Fibroblast of skin of abdomen (primary cell): Measurements from ENCODE around the gene RAD23B. TPM values are rescaled to one million over a fixed set of nuclear protein-coding genes. Genes with fewer than 3 reads are reported as not detected.
A peak's percentile ranks its signal among the peaks of the same experiment; 100 is the strongest.
"Not testable (repeated sequence)": the region's sequence is repeated elsewhere in the genome, so short reads cannot be mapped to it uniquely, and the experiment has no call there.

Experiments used
- DNase-seq: peaks from one replicate; pipeline ENCODE4 v3.0.0-alpha.2; 2013
- polyA plus RNA-seq, 2 experiments: library from polyadenylated mRNA; unstranded; fragments of 120-200 nt; gene quantifications; one replicate each; pipeline ENCODE4 v1.2.1, GENCODE V29; 2013; ENCODE audit not compliant: insufficient read length in 2 of 2

RAD23B gene
- 170 TPM for polyA plus RNA-seq (2013, experiment 1 of 2; ENCODE audit: insufficient read length)
- polyA plus RNA-seq (2013, experiment 2 of 2; ENCODE audit: insufficient read length), result 168 TPM

DNA sequence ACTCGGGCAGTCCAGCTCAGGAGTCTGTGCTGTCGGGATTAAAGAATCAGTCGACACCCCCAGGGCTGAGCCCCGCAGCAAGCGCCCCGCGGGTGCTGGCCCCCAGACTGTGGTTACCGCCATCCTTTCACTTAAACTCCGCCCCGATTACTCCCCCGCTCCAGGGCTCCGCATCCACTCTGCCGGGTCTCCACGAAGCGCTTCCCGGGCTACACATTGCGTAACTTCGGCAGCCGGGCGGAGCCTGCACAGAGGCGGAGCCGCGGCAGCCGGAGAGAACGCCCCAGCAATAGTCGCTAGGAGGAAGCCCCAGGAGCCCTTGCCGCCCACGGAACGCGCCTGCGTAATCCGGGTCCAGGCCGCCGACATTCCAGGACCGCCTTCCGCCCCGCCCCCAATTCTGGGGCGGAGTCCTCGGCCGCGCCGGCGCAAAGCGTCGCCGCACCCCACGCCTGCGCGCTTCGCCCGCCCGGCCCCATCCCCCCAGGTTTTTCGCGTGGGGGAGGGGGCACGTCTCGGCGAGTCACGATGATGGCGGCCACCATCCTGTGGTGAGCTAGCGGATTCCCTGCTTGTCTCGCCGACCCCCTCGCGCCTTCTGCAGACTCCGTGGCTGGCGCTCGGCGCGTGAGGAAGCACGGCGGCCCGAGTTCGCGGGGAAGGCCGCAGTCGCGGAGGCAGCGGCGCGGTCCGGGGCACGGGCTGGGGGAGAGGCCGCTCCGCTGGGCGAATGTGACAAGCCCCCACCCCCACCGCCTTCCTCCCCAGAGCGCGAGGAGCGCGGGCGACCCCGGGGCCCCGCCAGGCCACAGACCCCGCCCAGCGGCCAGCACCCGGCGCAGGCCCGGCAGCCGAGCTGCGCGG is at the start of gene RAD23B:
Gene RAD23B (plus strand): TSS at position 521 of the 864 bp plus-strand sequence. CDS start 351 bp downstream, outside the sequence.
- DNase-seq, result peak; percentile 99

DNA sequence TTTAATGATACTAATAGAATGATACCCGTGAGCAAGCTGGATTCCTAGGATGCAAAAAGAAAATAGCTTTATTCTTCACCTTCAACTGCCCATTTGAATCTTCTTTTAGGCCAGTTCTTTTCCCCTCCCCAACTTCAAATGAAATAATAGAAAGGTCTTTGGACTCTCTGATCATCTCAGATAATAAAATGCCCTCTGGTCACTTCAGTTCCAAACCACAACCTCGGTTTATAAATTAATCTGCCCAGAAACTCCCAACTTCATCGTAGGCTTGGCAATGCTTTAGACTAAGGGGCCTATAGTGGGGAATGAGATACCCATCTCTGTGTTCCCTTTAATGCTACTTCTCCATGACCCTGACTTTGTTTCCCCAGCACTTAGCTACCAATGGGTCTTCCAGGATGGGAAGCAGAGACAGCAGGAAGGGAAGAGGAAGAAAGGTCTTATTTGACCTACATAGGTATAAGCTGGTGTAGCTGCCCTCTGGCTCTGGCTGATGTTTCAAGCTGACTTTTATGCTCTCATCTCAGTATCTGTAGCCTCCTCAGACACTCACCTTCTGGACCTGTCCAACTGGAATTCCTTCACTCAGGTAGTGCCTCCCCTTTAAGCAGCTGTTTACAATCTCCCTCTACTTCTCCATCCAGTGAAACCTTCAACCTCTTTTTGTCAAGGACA is 47.2 kb upstream of the RAD23B start:
- no peak for DNase-seq

GRCh38 chr9:107237873-107238272 is 45.2 kb upstream of the RAD23B start:
- DNase-seq, result no peak

- DNase-seq, result peak; percentile 47
Observed at GRCh38 chr9:107239474-107239873, 43.6 kb upstream of the RAD23B start.

- no peak for DNase-seq
Observed at GRCh38 chr9:107240260-107240659, 42.8 kb upstream of the RAD23B start.

DNA sequence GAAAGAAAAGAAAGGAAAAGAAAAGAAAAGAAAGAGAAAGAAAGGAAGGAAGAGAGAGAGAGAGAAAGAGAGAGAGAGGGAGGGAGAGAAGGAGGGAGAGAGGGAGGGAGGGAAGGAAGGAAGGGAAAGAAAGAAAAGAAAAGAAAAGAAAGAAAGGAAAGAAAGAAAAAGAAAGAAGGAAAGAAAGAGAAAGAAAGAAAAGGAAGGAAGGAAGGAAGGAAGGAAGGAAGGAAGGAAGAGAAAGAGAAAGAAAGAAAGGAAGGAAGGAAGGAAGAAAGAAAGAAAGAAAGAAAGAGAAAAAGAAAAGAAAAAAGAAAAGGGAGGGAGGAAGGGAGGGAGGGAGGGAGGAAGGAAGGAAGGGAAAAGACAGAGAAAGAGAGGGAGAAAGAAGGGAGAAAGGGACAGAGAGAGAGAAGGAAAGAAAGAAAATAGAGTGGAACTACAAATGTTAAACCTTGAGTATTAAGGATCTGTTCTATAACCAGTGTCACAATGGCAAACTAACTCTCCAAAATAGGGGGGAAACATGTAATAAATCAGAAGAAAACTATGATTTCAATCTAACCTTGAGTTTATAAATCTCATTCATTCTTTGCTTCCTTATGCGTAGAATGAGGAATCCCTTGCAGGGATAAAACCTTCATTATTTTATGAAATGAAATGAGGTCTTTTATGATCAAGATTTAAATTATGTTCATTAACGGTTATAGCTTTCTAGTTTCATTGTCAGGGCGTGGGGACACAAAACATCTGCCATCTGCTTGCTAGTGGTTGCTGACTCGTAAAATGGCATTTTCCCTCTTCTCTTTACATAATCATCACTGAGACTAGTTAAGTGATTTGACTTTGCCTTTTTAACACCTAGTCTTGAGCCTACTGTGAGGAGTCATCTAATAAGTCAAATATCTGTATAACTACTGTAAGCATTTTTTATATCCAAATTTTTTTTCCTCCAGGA is 40.7 kb upstream of the RAD23B start:
- DNase-seq, result peak; percentile 42

- DNase-seq, result peak; percentile 90
Observed at GRCh38 chr9:107243742-107244141, 39.3 kb upstream of the RAD23B start.

DNA sequence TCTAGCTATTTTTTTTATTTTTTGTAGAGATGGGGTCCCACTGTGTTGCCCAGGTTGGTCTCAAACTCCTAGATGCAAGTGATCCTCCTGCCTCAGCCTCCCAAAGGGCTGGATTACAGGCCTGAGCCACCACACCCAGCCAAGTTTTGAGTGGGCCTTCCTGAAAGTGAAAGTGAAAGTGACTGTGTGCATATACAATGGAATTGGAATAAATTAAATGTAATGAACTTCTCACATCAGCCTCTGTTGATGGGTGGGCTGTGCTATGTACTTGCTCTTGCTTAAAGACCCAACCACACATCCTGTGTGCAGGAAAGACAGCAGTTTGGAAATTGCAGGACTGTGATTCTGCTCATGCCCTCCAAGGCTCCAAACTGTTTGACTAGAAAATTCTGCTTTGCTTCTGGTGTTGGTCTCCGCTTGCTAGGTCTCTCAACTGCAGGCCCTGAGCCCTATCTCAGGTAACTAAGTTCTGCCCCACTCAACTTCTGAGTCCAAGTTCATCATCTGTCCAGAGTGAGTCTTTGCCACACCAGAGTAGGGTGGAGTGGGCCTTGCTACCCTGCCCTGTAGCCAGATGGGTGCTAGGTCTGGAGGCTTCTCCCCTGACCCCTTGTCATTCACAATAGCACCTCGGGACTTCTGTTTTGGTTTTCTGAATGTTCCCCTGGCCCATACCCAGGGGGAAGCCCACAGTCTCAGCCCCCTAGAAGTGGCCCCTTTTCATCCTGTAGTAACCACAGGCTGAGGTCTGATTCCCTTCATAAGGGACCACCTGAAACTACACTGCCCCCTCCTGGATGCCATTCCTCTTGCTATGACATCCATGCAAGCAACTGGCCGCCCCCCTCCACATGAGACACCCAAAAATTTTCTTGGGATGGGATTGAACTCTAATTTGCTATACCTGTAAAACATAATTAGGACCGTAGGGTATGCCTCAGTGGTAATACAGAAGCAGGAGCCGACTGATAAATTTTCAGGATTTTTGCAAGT is 36.5 kb upstream of the RAD23B start:
- DNase-seq, result no peak

- DNase-seq, result no peak
Observed at GRCh38 chr9:107248714-107249113, 34.4 kb upstream of the RAD23B start.

DNA sequence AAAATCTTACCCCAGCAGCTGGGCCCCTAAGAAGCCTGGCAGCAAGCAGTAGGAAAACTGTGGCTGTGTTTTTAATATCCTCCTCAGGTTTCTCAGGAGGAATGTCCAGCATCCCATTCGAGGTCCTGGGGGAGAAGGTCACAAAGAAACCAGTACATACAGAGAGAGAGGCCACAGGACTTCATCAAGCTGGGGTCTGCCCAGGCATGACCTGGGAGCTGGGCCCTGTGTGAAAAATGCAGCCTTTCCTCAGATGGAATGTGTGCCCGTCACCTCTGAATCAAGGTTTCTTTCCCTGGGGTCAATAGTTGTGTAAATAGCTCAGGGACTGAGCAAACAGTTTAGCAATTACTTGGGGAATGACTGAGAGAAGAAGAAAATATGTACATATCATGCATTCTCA is 33.9 kb upstream of the RAD23B start:
- no peak for DNase-seq

GRCh38 chr9:107249665-107250285 is 33.3 kb upstream of the RAD23B start:
- no peak for DNase-seq

- DNase-seq, result peak; percentile 95
Observed at GRCh38 chr9:107251756-107252322, 31.2 kb upstream of the RAD23B start.

DNA sequence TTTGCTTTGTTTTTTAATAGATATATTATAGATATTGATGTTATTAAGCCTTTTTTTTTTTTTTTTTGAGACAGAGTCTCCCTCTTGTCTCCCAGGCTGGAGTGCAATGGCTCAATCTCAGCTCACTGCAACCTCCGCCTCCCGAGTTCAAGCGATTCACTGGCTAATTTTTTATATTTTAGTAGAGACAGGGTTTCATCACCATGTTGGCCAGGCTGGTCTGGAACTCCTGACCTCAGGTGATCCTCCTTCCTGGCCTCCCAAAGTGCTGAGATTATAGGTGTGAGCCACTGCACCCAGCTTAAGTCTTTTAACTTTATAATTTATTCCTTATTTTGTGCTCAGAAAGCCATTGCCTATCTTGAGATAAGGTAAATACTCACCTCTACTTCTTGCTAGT is 24.2 kb upstream of the RAD23B start:
- no peak for DNase-seq

GRCh38 chr9:107259751-107260313 is 23.2 kb upstream of the RAD23B start:
- DNase-seq, result not testable (repeated sequence)

- no peak for DNase-seq
Observed at GRCh38 chr9:107260437-107261081, 22.5 kb upstream of the RAD23B start.

GRCh38 chr9:107261106-107261505 is 22.0 kb upstream of the RAD23B start:
- no peak for DNase-seq

- no peak for DNase-seq
Observed at GRCh38 chr9:107263289-107263688, 19.8 kb upstream of the RAD23B start.

- peak; percentile 63 for DNase-seq
Observed at GRCh38 chr9:107266624-107267368, 16.3 kb upstream of the RAD23B start.

DNA sequence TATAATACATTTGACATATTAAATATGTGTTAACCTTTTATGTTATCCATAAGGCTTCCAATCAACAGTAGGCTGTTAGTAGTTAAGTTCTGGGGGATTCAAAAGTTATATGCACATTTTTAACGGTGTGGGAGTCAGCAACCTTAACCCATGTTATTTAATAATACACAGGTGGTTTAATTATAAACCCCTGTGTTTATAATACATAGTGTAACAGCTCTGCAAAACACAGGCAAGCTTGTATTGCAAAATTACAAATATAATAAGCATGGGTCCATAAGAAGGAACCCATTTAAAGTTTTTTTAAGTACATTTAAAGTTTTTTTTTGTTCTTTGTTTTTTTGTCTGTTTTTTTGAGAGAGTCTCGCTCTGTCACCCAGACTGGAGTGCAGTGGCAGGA is 14.5 kb upstream of the RAD23B start:
- DNase-seq, result no peak
